Fibroblast of the aortic adventitia (primary cell): ENCODE results near the gene PPARG. TPM values are rescaled to one million over a fixed set of nuclear protein-coding genes. Genes with fewer than 3 reads are reported as not detected.
"Not testable (repeated sequence)": the region's sequence is repeated elsewhere in the genome, so short reads cannot be mapped to it uniquely, and the experiment has no call there.

Experiments
- DNase-seq: peaks from one replicate; pipeline ENCODE4 v3.0.0-alpha.2; 2010; ENCODE audit warnings: low read depth
- H3K4me3 ChIP-seq: 2 replicates; pipeline ENCODE4 v1.5.1; 2011; ENCODE audit warnings: low read depth, mild to moderate bottlenecking, control low read depth, low read length, moderate library complexity
- CTCF ChIP-seq: IDR thresholded peaks from 2 replicates; pipeline ENCODE4 v1.5.1; 2011; ENCODE audit warnings: mild to moderate bottlenecking, low read length, control low read depth, inconsistent platforms; ENCODE audit not compliant: insufficient read depth
- total RNA-seq: library from RNA; depleted of rRNA; stranded (reverse); fragments of >200 nt; gene quantifications from 2 replicates; pipeline ENCODE4 v1.2.3, GENCODE V29; 2012; ENCODE audit warnings: low replicate concordance

PPARG gene
- total RNA-seq, 1 donor = 39.4 TPM

- no peak for DNase-seq
- TF ChIP-seq CTCF = no peak
- H3K4me3 ChIP-seq = no peak overlapping the region
These were observed 175.3 kb downstream of the PPARG start for GRCh38 chr3:12464181-12464580.

GRCh38 chr3:12465151-12465835 lies 176.4 kb downstream of the PPARG start:
- no peak for DNase-seq
- no peak for TF ChIP-seq CTCF
- H3K4me3 ChIP-seq = no peak overlapping the region

- H3K4me3 ChIP-seq = no peak overlapping the region
- DNase-seq = no peak
- TF ChIP-seq CTCF = no peak
These were observed 177.0 kb downstream of the PPARG start for GRCh38 chr3:12465836-12466225.

GRCh38 chr3:12467746-12468145 lies 178.9 kb downstream of the PPARG start:
- DNase-seq = no peak
- no peak overlapping the region for H3K4me3 ChIP-seq
- TF ChIP-seq CTCF = no peak

- DNase-seq = no peak
- TF ChIP-seq CTCF = no peak
- no peak overlapping the region for H3K4me3 ChIP-seq
These were observed 179.4 kb downstream of the PPARG start for GRCh38 chr3:12468276-12468675.

- TF ChIP-seq CTCF = no peak
- no peak for DNase-seq
- no peak overlapping the region for H3K4me3 ChIP-seq
These were observed 179.9 kb downstream of the PPARG start for GRCh38 chr3:12468757-12469156.

GRCh38 chr3:12469222-12469621 lies 180.4 kb downstream of the PPARG start:
- not testable (repeated sequence) for DNase-seq, H3K4me3 ChIP-seq
